GM12875 (cell line): ENCODE measurements around the gene ZZZ3.

Experiments used
- H3K4me3 ChIP-seq: one replicate; pipeline ENCODE4 v1.5.1; 2011; ENCODE audit warnings: low read depth, low read length, control low read depth
- TF ChIP-seq, protein P1 (sequence below): IDR thresholded peaks from 2 replicates; pipeline ENCODE4 v1.5.1; 2011; ENCODE audit warnings: low read depth, mild to moderate bottlenecking, control low read depth, inconsistent platforms, low read length, moderate library complexity, borderline replicate concordance; ENCODE audit not compliant: insufficient read depth

Gene ZZZ3

GRCh38 chr1:77671836-77672235, 10.6 kb downstream of the ZZZ3 start:
- TF ChIP-seq, protein P1, sequence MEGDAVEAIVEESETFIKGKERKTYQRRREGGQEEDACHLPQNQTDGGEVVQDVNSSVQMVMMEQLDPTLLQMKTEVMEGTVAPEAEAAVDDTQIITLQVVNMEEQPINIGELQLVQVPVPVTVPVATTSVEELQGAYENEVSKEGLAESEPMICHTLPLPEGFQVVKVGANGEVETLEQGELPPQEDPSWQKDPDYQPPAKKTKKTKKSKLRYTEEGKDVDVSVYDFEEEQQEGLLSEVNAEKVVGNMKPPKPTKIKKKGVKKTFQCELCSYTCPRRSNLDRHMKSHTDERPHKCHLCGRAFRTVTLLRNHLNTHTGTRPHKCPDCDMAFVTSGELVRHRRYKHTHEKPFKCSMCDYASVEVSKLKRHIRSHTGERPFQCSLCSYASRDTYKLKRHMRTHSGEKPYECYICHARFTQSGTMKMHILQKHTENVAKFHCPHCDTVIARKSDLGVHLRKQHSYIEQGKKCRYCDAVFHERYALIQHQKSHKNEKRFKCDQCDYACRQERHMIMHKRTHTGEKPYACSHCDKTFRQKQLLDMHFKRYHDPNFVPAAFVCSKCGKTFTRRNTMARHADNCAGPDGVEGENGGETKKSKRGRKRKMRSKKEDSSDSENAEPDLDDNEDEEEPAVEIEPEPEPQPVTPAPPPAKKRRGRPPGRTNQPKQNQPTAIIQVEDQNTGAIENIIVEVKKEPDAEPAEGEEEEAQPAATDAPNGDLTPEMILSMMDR: no peak
- no peak overlapping the region for H3K4me3 ChIP-seq

DNA sequence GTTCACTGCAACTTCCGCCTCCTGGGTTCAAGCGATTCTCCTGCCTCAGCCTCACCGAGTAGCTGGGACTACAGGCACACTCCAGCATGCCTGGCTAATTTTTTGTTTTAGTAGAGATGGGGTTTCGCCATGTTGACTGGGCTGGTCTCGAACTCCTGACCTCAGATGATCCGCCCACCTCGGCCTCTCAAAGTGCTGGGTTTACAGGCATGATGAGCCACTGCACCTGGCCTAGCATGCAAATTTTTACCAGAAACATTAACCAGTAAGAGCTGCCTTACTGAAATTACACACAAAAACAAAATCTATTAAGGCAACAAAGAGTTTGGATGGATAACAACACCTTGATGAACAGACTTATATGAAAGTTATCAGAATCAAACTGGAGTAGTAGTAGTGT, 12.1 kb downstream of the ZZZ3 start:
- TF ChIP-seq, protein P1: no peak
- H3K4me3 ChIP-seq: no peak overlapping the region

- H3K4me3 ChIP-seq: no peak overlapping the region
Measured at GRCh38 chr1:77668924-77669449, 13.5 kb downstream of the ZZZ3 start.

GRCh38 chr1:77664939-77665516, 17.4 kb downstream of the ZZZ3 start:
- no peak overlapping the region for H3K4me3 ChIP-seq
- TF ChIP-seq, protein P1: no peak

More at GRCh38 chr1:77668924-77669449, 13.5 kb downstream of the ZZZ3 start:
- TF ChIP-seq, protein P1: no peak

DNA sequence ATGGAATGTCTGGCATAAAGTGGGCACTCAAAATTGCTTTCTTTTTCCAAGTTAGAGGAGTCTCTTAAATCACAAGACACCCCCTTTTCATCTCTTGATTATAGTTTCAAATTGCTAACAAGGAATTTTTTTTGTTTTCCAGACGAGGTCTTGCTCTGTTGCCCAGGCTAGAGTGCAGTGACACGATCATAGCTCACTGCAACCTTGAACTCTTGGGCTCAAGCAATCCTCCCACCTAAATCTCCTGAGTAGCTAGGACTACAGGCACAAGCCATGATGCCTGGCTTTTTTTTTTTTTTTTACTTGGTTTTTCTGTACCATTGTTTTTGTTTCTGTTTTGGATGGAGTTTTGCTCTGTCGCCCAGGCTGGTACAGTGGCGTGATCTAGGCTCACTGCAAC, 20.8 kb downstream of the ZZZ3 start:
- no peak overlapping the region for H3K4me3 ChIP-seq
- TF ChIP-seq, protein P1: no peak

- TF ChIP-seq, protein P1: no peak
- no peak overlapping the region for H3K4me3 ChIP-seq
Measured at GRCh38 chr1:77659879-77660593, 22.4 kb downstream of the ZZZ3 start.

DNA sequence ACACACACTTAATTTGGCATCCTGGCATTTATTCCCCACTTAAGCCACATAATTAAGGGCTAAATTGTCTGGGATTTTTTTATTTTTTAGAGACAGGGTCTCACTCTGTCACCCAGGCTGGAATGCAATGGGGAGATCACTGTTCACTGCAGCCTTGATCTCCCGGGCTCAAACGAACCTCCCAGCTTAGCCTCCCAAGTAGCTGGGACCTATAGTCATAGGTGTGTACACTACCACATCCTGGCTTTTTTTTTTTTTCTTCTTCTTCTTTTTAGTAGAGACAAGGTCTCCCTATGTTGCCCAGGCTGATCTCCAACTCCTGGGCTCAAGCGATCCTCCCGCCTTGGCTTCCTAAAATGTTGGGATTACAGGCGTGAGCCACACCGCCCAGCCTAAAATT, 24.2 kb downstream of the ZZZ3 start:
- no peak overlapping the region for H3K4me3 ChIP-seq
- TF ChIP-seq, protein P1: no peak
